Ishikawa (cell line): ENCODE data around the gene SEMA4F.

ENCODE experiments used
- CREB1 ChIP-seq: IDR thresholded peaks from 2 replicates; pipeline ENCODE4 v1.6.1; 2012; ENCODE audit warnings: low read depth
- EP300 ChIP-seq: IDR thresholded peaks from 2 replicates; pipeline ENCODE4 v1.6.1; 2012; ENCODE audit warnings: borderline replicate concordance
- FOXM1 ChIP-seq: IDR thresholded peaks from 2 replicates; pipeline ENCODE4 v1.6.1; 2012; ENCODE audit warnings: low read depth, borderline replicate concordance
- TAF1 ChIP-seq: IDR thresholded peaks from 2 replicates; pipeline ENCODE4 v1.6.1; 2012; ENCODE audit warnings: low read depth, mild to moderate bottlenecking
- TF ChIP-seq, protein P1 (sequence below): IDR thresholded peaks from 2 replicates; pipeline ENCODE4 v1.6.1; 2012
- TF ChIP-seq, protein P2 (sequence below): IDR thresholded peaks from 2 replicates; pipeline ENCODE4 v1.6.1; 2012; ENCODE audit warnings: low read depth, mild to moderate bottlenecking

DNA sequence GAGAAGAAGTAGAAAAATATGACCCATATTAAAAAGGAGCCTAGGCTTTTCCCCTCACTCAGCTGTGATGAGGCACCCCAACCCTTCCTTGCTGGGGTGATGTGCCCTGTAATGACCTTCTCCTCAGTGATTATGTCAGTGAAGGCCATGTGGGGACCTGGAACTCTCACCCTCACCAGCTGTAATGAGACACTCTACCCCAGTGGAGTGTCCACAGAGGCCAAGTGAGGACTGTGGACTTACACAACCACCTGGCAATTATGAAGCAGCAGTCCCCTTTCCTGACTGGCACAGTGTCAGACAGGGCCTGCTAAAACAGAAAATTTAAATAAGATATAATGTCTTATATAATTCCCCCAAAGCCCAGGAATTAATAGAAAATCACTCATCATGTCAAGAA lies 54.2 kb downstream of the SEMA4F start:
- TF ChIP-seq CREB1, result no peak
- no peak for TF ChIP-seq EP300
- no peak for TF ChIP-seq TAF1
- TF ChIP-seq, protein P1, sequence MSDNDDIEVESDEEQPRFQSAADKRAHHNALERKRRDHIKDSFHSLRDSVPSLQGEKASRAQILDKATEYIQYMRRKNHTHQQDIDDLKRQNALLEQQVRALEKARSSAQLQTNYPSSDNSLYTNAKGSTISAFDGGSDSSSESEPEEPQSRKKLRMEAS, result no peak
- TF ChIP-seq, protein P2, sequence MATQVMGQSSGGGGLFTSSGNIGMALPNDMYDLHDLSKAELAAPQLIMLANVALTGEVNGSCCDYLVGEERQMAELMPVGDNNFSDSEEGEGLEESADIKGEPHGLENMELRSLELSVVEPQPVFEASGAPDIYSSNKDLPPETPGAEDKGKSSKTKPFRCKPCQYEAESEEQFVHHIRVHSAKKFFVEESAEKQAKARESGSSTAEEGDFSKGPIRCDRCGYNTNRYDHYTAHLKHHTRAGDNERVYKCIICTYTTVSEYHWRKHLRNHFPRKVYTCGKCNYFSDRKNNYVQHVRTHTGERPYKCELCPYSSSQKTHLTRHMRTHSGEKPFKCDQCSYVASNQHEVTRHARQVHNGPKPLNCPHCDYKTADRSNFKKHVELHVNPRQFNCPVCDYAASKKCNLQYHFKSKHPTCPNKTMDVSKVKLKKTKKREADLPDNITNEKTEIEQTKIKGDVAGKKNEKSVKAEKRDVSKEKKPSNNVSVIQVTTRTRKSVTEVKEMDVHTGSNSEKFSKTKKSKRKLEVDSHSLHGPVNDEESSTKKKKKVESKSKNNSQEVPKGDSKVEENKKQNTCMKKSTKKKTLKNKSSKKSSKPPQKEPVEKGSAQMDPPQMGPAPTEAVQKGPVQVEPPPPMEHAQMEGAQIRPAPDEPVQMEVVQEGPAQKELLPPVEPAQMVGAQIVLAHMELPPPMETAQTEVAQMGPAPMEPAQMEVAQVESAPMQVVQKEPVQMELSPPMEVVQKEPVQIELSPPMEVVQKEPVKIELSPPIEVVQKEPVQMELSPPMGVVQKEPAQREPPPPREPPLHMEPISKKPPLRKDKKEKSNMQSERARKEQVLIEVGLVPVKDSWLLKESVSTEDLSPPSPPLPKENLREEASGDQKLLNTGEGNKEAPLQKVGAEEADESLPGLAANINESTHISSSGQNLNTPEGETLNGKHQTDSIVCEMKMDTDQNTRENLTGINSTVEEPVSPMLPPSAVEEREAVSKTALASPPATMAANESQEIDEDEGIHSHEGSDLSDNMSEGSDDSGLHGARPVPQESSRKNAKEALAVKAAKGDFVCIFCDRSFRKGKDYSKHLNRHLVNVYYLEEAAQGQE, result no peak
- TF ChIP-seq FOXM1, result no peak
